ENCODE measurements around the gene HUNK.
"Not testable (repeated sequence)": the region's sequence is repeated elsewhere in the genome, so short reads cannot be mapped to it uniquely, and the experiment has no call there.

The HUNK gene

DNA sequence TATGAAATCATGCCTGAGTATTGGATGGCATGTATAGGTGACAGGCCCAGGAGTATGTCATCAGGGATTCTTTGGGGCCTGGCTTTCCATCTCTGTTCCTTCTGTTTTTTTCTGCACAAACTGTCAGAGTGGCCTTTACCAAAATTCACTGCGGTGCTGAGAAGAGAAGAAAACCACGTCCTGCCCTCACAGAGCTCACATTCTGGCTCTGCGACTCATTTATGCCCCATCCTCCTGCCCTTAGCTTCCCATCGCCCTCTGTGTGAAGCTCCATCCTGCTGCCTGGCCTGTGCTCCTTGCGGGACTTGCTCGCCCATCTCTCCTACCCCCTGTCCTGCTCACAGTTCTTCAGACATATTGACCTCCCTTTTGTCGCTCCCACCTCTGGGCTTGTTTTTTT, 73.4 kb downstream of the HUNK start:
- H3K27ac ChIP-seq: no peak overlapping the region

DNA sequence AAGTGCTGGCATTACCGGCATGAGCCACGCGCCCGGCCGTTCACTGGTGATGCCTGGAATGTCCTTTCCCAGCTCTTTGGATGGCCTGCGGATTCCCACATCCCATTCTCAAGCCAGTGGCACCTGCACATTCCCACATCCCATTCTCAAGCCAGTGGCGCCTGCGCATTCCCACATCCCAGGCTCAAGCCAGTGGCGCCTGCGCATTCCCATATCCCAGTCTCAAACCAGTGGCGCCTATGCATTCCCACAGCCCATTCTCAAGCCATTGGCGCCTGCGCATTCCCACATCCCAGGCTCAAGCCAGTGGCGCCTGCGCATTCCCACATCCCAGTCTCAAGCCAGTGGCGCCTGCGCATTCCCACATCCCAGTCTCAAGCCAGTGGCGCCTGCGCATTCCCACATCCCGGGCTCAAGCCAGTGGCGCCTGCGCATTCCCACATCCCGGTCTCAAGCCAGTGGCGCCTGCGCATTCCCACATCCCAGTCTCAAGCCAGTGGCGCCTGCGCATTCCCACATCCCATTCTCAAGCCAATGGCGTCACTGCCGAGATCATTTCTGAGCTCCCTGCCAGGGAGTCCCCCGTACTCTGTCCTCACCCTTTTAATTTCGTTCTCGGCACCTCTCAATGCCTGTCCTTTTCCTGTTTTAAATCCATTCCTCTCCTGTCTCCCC, 74.2 kb downstream of the HUNK start:
- DNase-seq (ENCODE audit: low read depth, low spot score); H3K27ac ChIP-seq: not testable (repeated sequence)

More for the DNA sequence above, 73.4 kb downstream of the HUNK start:
- no peak for DNase-seq (ENCODE audit: low read depth, low spot score)

DNA sequence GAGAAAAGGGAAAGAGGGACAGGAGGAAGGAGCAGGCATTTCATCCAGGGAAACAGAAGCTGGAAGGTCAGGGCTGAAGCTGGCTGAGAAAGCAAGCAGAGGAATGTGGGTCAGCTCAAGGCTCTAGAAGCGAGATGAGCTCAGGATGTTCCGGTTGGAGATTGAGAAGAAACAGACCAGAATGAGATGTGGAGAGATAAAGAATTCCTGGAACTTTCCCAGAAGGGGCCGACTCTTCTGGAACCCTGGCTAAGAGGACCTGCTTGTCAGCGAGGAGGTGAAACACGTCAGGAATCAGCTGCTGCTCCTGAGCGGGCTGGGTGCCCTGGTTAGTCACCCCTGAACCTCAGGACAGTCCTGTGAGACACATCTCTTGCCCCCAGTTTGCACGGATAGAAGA, 75.9 kb downstream of the HUNK start:
- H3K27ac ChIP-seq: no peak overlapping the region
- DNase-seq (ENCODE audit: low read depth, low spot score): no peak

DNA sequence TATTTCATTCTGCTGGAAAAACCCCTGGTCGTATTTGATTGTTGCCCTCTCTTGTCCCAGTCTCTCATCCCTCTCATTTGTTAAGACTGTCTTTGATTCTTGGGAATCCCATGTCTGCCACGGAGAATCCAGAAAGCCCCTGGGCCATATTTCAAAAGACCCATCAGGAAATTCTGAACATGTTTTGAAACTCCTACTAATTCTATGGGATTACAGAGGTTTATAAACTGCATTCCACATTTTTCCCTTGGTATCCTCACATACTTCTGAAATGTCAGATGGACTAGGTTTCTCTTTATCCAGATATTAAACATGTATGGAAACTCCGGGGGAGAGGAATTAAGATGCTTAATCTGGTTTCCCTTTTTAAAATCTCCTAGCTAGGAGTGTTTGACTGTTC, 80.0 kb downstream of the HUNK start:
- DNase-seq (ENCODE audit: low read depth, low spot score): no peak
- H3K27ac ChIP-seq: no peak overlapping the region

DNA sequence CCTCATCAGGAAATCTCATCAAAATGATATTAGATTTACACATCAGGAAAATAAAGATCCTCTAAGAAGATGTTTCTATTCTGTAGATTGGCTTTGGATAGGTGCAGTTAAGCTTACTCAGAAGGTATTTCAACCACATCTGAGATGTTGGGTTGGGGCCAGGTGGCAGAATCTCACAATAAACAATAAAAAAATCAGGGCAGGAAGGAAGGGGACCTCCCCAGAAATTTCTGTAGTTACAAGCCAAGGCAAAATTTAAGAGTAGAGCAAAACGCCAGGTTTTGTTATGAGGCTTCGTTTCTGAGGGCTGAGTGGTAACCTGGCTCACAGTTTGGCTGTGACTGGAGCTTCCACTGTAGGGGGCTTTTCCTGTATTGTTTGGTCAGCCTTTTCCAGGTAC, 84.8 kb downstream of the HUNK start:
- no peak for DNase-seq (ENCODE audit: low read depth, low spot score)

DNA sequence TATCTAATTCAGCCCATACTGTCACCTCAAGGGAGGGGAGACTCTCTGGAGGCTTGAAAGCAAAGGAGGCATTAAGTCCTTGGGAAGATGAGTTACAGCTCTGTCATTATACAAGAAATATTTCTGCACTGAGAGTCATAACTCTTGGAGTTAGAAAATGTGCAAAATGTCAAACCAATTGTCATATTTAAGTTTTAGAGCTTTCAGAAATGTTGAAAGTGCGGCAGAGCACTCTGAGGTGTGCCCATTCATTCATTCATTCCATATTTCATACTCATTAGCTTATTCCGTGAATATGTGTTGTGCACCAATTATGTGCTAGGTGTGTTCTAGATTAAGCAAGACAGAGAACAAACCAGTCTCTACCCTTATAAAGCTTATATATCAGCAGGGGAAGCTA, 87.1 kb downstream of the HUNK start:
- DNase-seq (ENCODE audit: low read depth, low spot score): no peak
- H3K27ac ChIP-seq: no peak overlapping the region

More for the DNA sequence above, 84.8 kb downstream of the HUNK start:
- no peak overlapping the region for H3K27ac ChIP-seq

DNA sequence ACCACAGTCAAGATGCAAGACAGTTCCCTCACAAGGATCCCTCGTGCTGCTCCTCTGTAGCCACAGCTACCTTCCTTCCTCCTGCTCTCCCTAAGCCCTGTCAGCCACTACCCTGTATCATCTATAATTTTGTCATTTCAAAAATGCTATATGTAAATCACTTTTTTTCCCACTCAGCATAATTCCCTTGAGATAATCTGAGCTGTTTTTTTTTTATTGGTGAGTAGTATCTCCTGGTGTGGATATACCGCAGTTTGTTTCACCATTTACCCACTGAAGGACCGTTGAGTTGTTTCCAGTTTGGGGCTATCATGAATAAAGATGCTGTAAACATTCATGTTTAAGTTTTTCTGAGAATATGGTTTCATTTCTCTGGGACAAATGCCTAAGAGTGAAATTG, 88.2 kb downstream of the HUNK start:
- no peak overlapping the region for H3K27ac ChIP-seq
- no peak for DNase-seq (ENCODE audit: low read depth, low spot score)

DNA sequence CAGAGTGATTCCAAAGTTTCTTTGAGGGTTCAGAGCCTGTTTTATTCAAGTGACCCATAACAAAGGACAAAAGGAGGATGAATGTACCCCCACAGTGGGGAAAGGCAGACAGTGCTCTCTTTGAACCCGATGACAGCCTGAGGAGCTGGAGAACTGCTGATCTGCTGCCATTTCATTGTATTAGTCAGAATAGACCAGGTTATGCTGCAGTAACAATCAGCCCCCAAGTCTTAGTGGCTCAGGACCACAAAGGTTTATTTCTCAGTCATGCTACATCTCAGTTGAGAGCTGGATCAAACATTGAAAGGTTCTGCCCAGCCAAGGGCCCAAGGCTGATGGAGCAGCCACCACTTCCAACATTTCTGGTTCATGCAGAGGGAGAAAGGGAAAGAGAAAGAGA, 88.9 kb downstream of the HUNK start:
- H3K27ac ChIP-seq: no peak overlapping the region
- no peak for DNase-seq (ENCODE audit: low read depth, low spot score)

DNA sequence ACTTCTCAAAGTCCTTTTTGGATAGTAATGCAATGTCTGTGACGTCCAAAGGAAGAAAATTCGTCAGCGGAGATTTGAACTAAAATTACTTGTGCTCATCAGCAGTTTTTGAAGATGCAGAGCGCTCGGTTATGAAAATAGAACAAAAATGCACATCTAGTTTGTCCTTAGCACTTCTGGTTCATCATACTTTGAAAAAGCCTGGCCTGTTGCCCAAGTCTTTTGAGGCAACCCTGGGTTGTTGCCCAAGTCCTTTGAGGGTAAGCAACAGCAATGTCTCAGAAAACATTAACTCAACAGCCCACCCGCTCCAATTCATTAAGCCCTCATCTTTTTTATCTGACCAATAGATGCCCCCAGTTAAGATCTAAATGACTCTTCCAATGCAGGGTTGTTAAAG, 91.9 kb downstream of the HUNK start:
- DNase-seq (ENCODE audit: low read depth, low spot score): no peak
- H3K27ac ChIP-seq: no peak overlapping the region

DNA sequence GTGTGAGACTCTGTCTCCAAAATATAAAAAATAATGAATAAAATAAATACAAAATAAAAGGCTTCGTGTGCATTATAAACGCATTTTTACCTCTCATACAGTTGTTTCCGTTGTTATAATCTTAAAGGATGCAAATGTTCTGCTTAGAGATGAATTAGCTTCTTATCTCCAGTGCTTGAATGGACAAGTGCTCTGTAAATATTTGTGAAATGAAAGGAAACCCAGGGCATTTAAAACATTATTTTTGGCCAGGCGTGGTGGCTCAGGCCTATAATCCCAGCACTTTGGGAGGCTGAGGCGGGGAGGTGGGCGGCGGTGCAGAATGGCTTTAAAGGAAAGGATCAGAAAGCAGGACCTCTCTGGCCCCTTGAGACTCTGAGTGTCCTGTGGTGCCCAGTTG, 94.5 kb downstream of the HUNK start:
- H3K27ac ChIP-seq: no peak overlapping the region
- DNase-seq (ENCODE audit: low read depth, low spot score): no peak

DNA sequence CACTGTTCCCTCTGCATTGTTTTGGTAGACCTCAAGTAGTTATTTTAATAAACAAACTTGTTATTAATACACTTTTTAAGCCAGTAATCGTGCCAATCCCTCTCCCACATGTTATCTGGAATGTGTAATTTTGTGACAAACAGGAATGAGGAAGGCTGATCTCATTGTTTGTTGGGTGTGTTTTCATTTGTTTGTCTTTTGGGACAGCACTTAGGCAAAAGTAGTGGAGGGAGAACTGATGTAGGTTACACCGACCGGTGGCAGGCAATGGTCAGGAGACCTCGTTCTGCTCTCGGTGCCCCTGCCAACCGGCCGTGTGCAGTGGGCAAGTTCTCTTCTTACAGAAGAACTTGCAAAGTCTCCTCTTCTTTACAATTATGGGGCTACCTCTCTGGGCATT, 99.8 kb downstream of the HUNK start:
- H3K27ac ChIP-seq: no peak overlapping the region
- no peak for DNase-seq (ENCODE audit: low read depth, low spot score)

DNA sequence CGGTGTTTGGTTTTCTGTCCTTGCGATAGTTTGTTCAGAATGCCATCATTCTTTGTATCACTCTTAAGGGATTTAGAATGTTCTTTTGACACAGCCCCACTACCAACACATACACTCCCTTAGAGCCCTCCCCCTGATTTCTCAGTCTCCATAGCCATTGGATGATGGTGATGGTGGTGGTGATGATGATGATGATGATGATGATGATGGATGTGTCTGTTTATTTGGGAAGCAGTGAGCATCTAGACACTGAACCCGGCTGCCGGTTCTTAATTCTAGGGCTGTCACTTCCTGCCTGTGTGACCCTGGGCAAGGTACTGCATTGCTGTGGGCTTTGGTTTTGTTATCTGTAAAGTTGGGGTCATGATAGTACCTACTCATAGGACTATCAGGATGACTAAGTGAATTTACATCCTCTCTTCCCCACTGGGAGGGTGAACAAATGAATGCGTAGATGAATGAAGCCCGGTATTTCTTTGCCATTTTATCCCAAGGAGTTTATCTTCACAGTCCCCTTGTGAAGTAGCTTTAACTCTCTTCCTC, 100.7 kb downstream of the HUNK start:
- DNase-seq (ENCODE audit: low read depth, low spot score): no peak
- no peak overlapping the region for H3K27ac ChIP-seq

DNA sequence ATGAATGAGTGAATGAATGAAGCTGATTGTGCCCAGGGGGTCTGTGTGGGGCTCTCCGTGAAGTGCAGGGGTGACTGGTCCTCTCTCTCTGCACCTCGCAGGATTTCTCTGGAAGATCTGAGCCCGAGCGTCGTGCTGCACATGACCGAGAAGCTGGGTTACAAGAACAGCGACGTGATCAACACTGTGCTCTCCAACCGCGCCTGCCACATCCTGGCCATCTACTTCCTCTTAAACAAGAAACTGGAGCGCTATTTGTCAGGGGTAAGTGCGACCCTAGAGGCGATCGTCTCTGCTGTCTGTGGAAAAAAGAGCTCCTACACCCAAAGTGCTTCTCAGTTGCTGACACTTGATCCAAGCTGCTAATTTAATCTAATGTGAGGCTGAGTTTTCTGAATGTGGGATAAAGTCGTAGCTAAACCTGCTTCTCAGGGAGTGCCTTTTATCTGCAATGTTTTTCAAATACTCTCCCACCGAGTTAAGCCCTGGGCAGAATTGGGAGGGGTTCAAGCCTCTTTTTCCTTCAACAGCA, 101.7 kb downstream of the HUNK start:
- DNase-seq (ENCODE audit: low read depth, low spot score): no peak
- H3K27ac ChIP-seq: no peak overlapping the region

DNA sequence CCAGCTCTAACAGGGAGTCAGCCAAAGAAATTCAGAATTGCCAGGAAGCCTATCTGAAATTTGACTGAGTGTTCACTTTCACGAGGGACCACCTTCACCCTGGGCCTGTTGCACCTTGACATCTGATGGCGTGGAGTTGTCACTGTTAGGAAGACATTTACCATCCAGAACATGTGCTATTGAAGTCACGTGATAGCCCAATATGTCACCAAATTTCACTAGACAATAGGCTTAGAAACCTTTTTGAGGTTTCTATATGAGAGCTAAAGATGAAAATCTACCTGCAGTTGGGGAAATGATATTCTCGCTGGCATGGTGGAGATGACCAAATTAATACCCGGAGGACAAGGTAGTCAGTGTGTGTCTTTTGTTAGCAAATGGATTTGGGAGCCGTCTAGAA, 102.7 kb downstream of the HUNK start:
- H3K27ac ChIP-seq: no peak overlapping the region
- no peak for DNase-seq (ENCODE audit: low read depth, low spot score)

DNA sequence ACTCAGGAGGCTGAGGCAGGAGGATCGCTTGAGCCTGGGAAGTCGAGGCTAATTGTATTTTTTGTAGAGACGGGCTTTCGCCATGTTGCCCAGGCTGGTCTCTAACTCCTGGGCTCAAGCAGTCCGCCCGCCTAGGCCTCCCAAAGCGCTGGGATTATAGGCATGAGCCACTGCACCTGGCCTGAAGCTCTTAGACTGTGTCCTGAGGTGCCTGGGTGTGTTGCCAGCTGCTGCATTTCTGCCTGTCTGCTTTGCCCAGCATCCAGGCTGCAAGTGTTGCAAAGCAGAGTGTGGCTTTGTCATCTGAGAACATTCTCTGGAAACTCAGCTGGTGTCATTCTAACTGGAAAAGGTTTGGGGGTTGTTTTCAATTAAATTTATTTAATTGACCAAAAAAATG, 105.0 kb downstream of the HUNK start:
- no peak for DNase-seq (ENCODE audit: low read depth, low spot score)
- no peak overlapping the region for H3K27ac ChIP-seq

DNA sequence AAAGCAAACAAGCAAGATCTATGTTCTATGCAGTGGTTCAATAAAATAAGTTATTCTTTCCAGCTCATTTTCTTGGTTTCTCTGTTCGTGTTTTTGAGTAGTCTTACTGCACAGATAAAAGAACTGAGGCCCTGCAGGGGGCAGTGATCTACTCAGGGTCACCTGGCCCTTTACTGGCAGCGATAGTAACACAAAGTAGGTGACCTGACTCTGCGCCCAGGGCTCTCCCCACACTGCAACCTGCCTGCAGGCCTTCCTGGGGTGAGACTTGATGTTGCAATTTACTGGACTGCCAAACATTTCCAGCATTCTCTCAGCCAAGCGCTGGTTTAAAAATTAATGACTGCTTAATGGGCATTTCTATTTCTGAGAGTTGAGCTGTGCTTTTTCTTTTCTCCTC, 110.3 kb downstream of the HUNK start:
- no peak overlapping the region for H3K27ac ChIP-seq
- no peak for DNase-seq (ENCODE audit: low read depth, low spot score)

DNA sequence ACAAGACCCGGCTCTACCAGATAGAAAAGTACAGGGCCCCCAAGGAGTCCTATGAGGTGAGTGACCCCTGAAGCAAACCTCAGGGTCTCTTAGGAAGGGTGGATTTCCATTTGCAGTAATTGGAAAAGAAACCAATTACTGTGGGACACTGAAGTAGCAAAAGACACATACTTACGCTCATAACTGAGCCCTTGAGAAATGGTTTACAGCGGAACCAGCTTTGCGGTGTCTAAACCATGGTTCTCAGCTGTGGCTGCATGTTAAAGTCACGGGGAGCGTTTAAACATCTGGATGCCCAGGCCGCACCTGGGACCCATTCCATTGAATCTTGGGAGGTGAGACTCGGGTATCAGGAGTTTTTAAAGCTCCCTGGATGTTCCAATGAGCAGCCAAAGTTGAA, 110.7 kb downstream of the HUNK start:
- DNase-seq (ENCODE audit: low read depth, low spot score): no peak
- H3K27ac ChIP-seq: no peak overlapping the region

DNA sequence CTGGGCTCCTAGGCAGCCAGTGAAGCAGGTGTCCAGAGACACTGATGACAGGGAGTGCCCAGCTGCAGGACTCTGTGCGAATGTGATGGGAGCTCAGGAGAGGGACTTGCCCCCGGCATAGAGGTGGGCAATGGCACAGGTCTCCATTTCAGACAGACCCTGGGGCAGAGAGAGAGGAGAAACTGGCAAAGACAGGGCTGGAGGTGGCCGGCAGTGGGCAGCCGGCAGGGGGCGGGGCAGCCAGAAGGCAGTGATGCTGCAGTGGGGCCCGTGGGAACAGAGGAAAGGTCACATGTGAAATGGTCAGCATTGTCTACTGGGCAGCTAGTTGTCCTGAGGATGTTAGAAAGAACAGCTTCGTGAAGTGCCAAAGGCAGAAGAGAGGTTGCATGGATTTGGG, 112.6 kb downstream of the HUNK start:
- H3K27ac ChIP-seq: no peak overlapping the region
- DNase-seq (ENCODE audit: low read depth, low spot score): no peak

DNA sequence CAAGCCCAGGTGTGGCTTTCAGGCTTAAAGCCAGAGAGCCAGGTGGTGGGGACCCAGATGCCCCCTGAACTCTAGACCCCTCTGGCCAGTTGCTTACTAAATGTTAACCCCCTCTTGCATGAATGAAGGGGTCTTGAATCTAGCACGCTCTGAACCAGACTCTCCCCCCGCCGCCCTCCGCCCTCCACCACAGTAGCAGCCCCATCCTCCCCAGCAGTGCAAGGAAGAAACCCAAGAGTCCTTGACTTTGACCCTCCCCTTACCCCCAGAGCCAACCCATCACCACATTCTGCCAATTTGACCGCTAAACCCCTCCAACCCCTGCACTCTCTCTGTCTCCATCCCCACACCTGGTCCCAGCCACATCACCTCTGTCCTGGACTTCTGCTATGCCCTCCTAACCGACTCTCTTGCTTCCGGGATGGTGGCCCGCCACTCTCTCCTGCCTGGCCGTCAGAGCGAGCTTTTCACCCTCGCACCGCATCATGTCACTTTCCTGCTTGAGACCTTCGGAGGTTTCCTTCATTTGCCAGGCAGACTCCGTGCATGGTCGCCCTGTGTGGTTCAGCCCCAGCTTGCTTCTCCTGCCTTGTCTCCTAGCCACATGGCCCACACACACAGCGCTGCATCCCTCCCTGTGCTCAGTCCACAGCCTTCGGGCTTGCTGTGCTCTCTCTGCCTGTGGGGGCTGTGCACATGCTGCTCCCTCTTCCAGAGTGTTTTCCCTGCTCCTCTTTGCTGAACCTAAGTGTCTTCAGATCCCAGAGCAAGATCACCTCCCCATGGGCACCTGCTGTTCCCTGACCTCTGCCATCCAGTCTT, 113.4 kb downstream of the HUNK start:
- no peak overlapping the region for H3K27ac ChIP-seq
- DNase-seq (ENCODE audit: low read depth, low spot score): no peak

DNA sequence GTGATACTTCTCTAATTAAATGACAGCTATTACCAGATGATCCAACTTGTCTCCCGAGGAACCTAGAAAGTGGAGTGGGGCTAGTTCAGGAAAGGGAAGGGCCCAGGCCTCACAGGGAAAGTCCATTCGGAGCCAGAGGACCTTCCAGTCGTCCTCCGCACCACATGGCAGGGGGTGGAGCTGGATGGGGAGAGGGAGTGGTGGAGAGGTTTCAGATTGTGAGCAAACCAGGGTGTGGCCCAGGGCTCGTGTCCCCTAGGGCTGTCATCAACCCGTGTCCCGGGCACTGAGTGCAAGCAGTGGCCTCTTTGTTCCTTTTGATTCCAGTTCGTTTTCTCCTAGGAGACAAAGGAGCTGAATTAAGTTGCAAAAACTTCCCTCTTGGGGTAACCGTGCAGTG, 114.9 kb downstream of the HUNK start:
- H3K27ac ChIP-seq: no peak overlapping the region
- DNase-seq (ENCODE audit: low read depth, low spot score): no peak

DNA sequence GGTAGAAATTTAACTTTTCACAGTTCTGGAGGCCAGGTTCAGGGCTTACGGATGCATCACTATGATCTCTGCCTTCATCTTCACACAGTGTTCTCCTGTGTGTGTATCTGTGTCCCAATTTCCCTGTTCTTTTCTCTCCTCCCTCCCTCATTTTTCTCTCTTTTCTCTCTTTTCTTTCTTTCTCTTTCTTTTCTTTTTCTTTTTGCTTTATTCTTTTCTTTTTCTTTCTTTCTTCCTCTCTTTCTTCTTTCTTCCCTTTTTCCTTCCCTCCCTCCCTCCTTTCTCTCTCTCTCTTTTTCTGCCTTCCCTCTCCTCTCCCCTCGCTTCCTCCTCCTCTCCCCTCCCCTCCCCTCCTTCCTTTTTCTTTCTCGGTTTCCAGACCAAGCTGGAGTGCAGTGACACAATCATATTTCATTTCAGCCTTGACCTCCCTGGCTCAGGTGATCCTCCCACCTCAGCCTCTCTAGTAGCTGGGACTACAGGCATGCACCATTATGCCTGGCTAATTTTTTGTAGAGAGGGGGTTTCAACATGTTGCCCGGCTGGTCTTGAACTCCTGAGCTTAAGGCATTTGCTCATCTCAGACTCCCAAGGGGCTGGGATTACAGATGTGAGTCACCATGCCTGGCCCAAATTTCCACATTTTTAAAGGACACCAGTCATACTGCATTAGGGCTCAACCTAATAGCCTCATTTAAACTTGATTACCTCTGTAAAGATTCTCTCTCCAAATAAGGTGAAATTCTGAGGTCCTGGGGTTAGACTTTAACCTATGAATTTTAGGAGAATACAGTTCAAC, 115.9 kb downstream of the HUNK start:
- no peak for DNase-seq (ENCODE audit: low read depth, low spot score)
- H3K27ac ChIP-seq: no peak overlapping the region

Data from epithelial cell of prostate (primary cell).